HG03442 (cell line): ENCODE results near the gene ACOT7.
"Not testable (repeated sequence)": the region's sequence is repeated elsewhere in the genome, so short reads cannot be mapped to it uniquely, and the experiment has no call there.

ENCODE experiments used
- ATAC-seq: cut with Tn5 transposase; IDR thresholded peaks from one replicate; pipeline ENCODE4 v1.9.1; 2021; ENCODE audit warnings: mild to moderate bottlenecking, moderate library complexity; ENCODE audit not compliant: unreplicated experiment

Gene ACOT7

GRCh38 chr1:6365047-6365446, 28.5 kb downstream of the ACOT7 start:
- no peak for ATAC-seq

- ATAC-seq: not testable (repeated sequence)
Observed at GRCh38 chr1:6363085-6363884, 30.3 kb downstream of the ACOT7 start.

GRCh38 chr1:6361124-6361775, 32.3 kb downstream of the ACOT7 start:
- ATAC-seq: no peak

- no peak for ATAC-seq
Observed at GRCh38 chr1:6360517-6361070, 33.0 kb downstream of the ACOT7 start.

GRCh38 chr1:6360117-6360496, 33.5 kb downstream of the ACOT7 start:
- no peak for ATAC-seq

DNA sequence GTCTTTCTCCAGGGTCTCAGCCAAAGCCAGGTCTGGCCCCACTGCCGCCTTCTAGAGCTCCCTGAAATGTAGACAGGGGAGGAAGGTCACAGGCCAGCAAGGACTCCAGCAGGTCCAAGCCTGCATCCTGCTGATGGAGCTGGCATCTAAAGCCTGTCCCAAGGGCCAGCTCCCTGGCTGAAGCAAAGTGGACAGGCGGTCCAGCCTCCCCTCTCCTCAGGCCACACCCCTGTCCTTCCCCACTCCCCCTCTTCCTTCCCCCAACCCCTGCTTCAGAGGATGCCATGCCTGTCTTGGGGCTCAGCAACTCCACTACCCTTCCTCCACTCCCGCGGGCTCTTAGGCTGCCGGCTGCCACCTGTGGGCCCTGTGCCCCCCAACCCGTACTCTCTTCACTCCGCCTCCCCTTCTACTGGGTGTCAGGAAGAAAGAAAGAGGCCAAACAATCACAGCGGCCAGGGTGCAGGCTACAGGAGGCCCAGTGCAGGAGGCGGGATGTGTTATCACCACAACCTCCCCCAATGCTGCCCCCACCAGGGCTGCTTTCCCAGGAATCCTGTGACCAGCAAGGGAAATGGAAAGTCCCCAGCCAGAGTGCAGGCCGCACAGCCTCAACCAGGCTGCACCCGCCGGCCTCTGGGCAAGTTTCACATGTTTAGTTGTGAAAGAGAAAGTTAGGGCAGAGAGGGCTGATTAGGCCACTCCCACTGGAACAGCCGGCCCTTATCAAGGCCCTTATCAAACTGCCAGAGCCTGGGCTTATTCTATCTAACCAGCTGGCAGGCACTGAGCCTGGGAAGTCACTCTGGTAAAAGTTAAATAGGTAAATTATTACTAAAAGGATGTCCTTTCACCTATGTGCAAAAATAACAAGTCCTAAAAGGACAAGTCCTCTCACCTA, 34.1 kb downstream of the ACOT7 start:
- ATAC-seq: peak; percentile 86

- ATAC-seq: no peak
Observed at GRCh38 chr1:6358757-6359201, 34.8 kb downstream of the ACOT7 start.

GRCh38 chr1:6358144-6358624, 35.4 kb downstream of the ACOT7 start:
- ATAC-seq: no peak

DNA sequence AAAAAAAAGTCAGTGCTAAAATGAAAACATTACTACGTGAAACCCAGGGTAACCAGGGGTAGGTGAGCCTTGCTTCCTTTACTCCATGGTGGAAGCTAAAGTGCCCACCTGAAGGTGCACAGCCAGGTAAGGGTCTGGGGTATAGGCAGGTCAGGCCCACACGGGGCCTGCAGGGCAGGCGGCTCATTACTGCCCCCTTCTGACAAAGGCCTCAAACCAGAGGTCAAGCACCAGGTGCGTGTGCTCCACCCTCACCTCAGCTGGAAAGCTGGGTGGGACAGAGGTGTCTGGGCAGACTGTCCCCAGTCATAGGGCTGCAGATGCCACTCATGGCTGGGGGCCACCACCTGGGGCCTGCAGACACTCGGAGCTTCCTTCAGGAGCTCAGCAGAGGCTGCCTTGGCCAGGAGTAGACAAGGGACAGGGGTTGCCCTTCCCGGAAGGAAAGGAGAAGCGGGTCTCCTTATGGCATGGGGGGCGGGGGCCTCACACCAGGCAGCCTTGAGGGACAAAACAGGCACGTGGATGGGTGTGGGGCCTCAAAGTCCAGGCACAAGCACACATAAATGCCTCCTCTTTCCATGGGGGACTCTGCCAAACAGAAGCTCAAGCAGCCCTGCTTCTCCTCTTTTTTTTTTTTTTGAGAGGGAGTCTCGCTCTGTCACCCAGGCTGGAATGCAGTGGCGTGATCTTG, 36.2 kb downstream of the ACOT7 start:
- no peak for ATAC-seq

DNA sequence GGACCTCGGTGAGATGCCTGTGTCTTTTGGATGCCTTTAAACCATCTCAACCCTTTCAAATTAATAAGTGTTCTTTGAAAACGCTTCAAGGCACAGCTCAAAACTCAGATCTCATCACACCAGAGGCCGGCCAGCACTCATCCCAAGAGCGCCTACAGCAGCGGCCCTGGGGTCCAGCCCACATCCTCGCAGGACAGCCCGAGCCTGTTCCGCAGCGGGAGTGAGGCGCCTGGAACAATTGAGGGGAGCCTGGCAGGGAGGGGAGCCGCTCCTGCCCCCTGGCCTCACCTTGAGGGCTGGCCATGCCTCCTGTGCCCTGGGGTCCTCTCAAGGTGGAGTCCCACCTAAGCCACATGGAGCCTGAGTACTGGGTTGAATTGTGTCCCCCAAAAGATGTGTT, 37.9 kb downstream of the ACOT7 start:
- ATAC-seq: no peak

DNA sequence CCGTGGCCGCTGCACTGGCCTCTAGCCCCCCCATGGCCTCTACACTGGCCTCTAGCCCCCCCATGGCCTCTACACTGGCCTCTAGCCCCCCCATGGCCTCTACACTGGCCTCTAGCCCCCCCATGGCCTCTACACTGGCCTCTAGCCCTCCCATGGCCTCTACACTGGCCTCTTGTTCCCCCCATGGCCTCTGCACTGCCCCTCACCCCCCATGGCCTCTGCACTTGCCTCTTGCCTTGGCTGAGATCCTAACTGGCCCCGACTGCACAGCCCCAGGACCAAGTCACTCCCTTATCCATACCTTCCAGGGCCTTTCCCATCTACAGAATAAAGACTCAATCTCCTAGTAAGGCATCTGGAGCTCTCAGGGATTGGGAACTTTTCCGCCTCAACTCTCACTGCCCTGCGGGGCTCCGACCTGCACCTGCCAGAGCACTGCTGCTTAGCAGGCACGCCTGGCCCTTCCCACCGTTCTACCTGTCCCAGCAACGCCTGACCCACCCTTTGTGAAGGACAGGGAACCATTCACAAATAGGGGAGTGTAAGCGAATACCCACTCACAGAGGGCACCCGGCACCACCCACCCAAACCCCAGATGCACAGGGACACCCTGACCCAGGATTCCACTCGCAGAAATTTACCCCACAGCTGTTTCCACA, 38.8 kb downstream of the ACOT7 start:
- ATAC-seq: no peak

- ATAC-seq: no peak
Observed at GRCh38 chr1:6353955-6354658, 39.5 kb downstream of the ACOT7 start.

DNA sequence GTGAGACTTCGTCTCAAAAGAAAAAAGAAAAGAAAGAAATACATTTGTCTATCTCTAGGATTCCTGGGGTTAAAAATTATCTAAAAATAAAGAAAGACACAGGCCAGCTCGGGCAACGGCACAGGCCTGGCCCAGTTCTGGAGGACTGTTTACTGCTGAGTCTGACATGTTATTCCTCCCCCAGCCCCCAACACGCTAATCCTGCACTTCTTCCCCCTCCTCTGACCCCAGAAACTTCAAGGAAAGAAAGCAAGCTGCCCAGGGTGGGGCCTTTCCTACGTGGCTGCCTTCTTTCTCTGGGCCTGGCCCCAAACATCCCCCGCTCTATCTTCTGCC, 40.0 kb downstream of the ACOT7 start:
- no peak for ATAC-seq

DNA sequence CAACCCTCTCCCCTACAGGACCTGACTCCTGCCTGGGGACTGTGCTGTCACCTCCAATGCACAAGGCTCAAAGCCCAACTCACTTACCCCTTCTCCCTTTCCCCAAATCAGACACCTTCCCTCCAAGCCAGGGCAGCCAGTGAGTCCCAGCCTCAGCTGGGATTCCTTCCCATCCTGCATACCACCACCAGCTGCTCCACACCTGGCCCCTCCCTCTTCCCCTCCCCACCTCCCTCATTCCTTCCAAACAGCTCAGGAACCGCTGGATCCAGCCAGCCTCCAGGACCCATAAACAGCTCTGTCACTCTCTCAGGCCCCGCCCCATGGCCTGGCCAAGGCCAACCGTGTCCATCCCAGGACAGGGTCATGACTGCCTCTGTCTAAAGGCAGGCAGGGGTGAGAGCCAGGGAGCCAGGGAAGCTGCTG, 41.4 kb downstream of the ACOT7 start:
- no peak for ATAC-seq

DNA sequence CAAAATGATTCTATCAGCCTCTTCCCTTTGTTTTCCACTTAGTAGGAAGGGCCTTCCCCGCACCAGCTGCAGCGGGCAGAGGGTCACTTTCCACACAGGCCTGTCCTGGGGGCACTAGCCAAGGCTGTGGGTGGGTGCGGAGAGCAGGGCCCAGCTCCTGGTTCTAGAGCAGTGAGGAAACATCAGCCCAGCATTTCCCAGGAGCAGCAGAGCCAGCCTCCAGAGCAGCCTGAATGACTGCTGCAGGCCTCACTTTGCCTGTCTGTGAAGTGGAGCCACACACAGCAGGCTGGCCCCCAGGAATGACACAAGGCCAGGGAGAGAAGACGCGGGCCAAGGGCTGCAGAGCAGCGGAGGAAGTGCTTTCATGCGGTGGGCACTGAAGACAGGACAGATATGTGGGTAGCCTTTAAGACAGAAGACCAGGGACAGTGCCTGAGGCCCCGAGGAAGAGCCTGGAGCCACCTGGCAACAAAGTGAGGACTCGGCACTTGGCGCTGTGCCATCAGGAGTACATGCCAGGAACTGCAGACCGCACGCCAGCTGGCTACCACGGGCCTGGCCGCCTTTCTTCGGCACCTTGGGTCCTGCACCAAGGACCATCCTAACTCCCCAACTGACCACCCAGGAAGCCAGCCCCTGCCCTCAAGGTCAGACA, 42.0 kb downstream of the ACOT7 start:
- ATAC-seq: no peak

GRCh38 chr1:6350416-6351088, 43.0 kb downstream of the ACOT7 start:
- ATAC-seq: no peak

- no peak for ATAC-seq
Observed at GRCh38 chr1:6349254-6349943, 44.2 kb downstream of the ACOT7 start.
